Measurements from ENCODE around the gene ZFAND3. TPM values are rescaled to one million over a fixed set of nuclear protein-coding genes. Genes with fewer than 3 reads are reported as not detected.

ZFAND3 gene
- total RNA-seq, 1 experiment from 2014 or later, result 64.0 TPM

GRCh38 chr6:38182426-38182825, 362.9 kb downstream of the ZFAND3 start:
- DNase-seq (ENCODE audit: low spot score), result no peak
- Histone ChIP-seq H3K27ac (ENCODE audit: low read depth, low read length, poor library complexity, severe bottlenecking) (no peak overlapping the region), H3K36me3 (ENCODE audit: insufficient read depth, low read length, poor library complexity, severe bottlenecking) (no peaks in the 10 kb centered on the region), H3K9me3 (ENCODE audit: low read depth, low read length, poor library complexity, severe bottlenecking) (no peaks in the 10 kb centered on the region), H3K27me3 (replicated peaks; ENCODE audit: insufficient read depth, low read depth, low read length, poor library complexity) (no peaks in the 10 kb centered on the region), H3K4me3 (ENCODE audit: low read depth, low read length, poor library complexity, severe bottlenecking) (no peak overlapping the region), H3K4me1 (ENCODE audit: insufficient read depth, low read length, poor library complexity, severe bottlenecking) (no peaks in the 10 kb centered on the region)
- ChIA-PET CTCF (no interaction called here), POLR2A (ENCODE audit: low non-redundant PET) (no interaction called here)
- TF ChIP-seq EZH2 (IDR thresholded peaks at IDR 0.05; ENCODE audit: borderline replicate concordance, low read depth, low read length, poor library complexity, severe bottlenecking), result no peak
- TF ChIP-seq CTCF (conservative IDR thresholded peaks at IDR 0.05; ENCODE audit: low read depth, low read length), result no peak
- intact Hi-C loops (cut with micrococcal nuclease; ENCODE audit: unreplicated experiment), result no loop called here
- no TSS peak for BruUV-seq (replicated peaks)

- no peak for TF ChIP-seq CTCF (conservative IDR thresholded peaks at IDR 0.05; ENCODE audit: low read depth, low read length)
- no peak for TF ChIP-seq EZH2 (IDR thresholded peaks at IDR 0.05; ENCODE audit: borderline replicate concordance, low read depth, low read length, poor library complexity, severe bottlenecking)
- H3K9me3 ChIP-seq (ENCODE audit: low read depth, low read length, poor library complexity, severe bottlenecking), result no peaks in the 10 kb centered on the region
- no peaks in the 10 kb centered on the region for H3K27me3 ChIP-seq (replicated peaks; ENCODE audit: insufficient read depth, low read depth, low read length, poor library complexity)
- BruUV-seq (replicated peaks), result no TSS peak
- ChIA-PET CTCF (no interaction called here), POLR2A (ENCODE audit: low non-redundant PET) (no interaction called here)
- DNase-seq (ENCODE audit: low spot score), result no peak
- H3K36me3 ChIP-seq (ENCODE audit: insufficient read depth, low read length, poor library complexity, severe bottlenecking), result no peaks in the 10 kb centered on the region
- no peaks in the 10 kb centered on the region for H3K4me1 ChIP-seq (ENCODE audit: insufficient read depth, low read length, poor library complexity, severe bottlenecking)
- H3K4me3 ChIP-seq (ENCODE audit: low read depth, low read length, poor library complexity, severe bottlenecking), result no peak overlapping the region
- H3K27ac ChIP-seq (ENCODE audit: low read depth, low read length, poor library complexity, severe bottlenecking), result no peak overlapping the region
- intact Hi-C loops (cut with micrococcal nuclease; ENCODE audit: unreplicated experiment), result no loop called here
These were observed 364.5 kb downstream of the ZFAND3 start for GRCh38 chr6:38183856-38184584.

DNA sequence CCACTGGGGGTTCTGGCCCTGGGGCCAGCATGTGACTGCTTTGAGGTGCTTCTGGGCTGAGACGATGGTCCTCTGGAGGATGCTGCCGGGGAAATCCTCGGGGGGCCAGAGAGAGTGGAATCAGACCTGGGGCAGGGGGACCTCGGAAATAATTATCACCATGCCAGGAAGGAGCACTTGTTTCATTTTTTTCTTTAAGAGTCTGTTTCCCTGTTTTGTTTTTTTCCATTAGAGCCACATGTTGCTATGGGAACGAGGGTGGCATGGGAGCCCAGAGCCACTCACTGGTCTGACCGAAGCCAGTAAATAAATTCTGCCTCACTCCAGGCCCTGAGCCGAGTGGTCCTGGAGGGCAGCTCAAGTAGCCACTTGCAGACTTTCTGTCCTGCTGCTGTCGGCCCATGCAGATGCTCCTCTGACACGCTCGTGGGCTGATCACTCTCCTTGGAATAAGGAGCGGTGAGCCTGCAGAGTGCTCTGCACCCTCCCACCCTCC, 365.1 kb downstream of the ZFAND3 start:
- no TSS peak for BruUV-seq (replicated peaks)
- Histone ChIP-seq H3K9me3 (ENCODE audit: low read depth, low read length, poor library complexity, severe bottlenecking) (no peaks in the 10 kb centered on the region), H3K4me3 (ENCODE audit: low read depth, low read length, poor library complexity, severe bottlenecking) (no peak overlapping the region), H3K4me1 (ENCODE audit: insufficient read depth, low read length, poor library complexity, severe bottlenecking) (no peaks in the 10 kb centered on the region), H3K27ac (ENCODE audit: low read depth, low read length, poor library complexity, severe bottlenecking) (no peak overlapping the region), H3K36me3 (ENCODE audit: insufficient read depth, low read length, poor library complexity, severe bottlenecking) (no peaks in the 10 kb centered on the region), H3K27me3 (replicated peaks; ENCODE audit: insufficient read depth, low read depth, low read length, poor library complexity) (no peaks in the 10 kb centered on the region)
- TF ChIP-seq CTCF (conservative IDR thresholded peaks at IDR 0.05; ENCODE audit: low read depth, low read length), result no peak
- TF ChIP-seq EZH2 (IDR thresholded peaks at IDR 0.05; ENCODE audit: borderline replicate concordance, low read depth, low read length, poor library complexity, severe bottlenecking), result no peak
- DNase-seq (ENCODE audit: low spot score), result no peak
- intact Hi-C loops (cut with micrococcal nuclease; ENCODE audit: unreplicated experiment), result no loop called here
- ChIA-PET POLR2A (ENCODE audit: low non-redundant PET) (no interaction called here), CTCF (no interaction called here)
